ENCODE results near the gene GLDN. TPM values are rescaled to one million over a fixed set of nuclear protein-coding genes. Genes with fewer than 3 reads are reported as not detected.

GLDN gene
- polyA plus RNA-seq, 1 donor from 2014 or later: 0.58 TPM

DNA sequence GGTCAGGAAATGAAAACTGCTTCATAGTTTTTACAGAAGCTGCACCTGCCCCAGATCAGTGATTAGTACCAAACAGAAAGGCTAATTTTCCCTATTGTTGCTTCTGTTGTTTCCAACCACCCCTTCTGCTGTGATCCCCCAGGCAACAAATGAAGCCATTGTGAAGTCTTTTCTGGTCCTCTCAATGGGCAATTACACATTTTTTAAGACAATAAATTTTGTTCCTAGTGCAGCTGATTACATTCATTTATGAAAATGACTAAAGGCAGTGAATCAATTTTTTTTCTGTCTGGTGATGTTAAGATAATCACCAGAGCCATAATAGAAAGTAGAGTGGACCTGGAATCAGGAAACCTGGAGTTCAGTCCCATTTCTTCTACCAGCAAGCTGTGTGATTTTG is 32.7 kb downstream of the GLDN start:
- H3K9me2 ChIP-seq (ENCODE audit: insufficient read depth, low read length): no peaks in the 10 kb centered on the region
- H4K20me1 ChIP-seq (ENCODE audit: insufficient read depth): no peaks in the 10 kb centered on the region
- H3K27me3 ChIP-seq (ENCODE audit: insufficient read depth, low read depth, low read length): no peaks in the 10 kb centered on the region
- no peaks in the 10 kb centered on the region for H3K36me3 ChIP-seq (ENCODE audit: insufficient read depth, low read length)
- no peaks in the 10 kb centered on the region for H3F3A ChIP-seq (ENCODE audit: insufficient read depth, low read length, poor library complexity, severe bottlenecking)
- no peak overlapping the region for H3K4me3 ChIP-seq (ENCODE audit: low read length)
- H3K27ac ChIP-seq (ENCODE audit: low read length): no peak overlapping the region
- H3K4me2 ChIP-seq (ENCODE audit: low read length): no peak overlapping the region
- no peaks in the 10 kb centered on the region for H3K9me3 ChIP-seq (ENCODE audit: low read length)
- no peak overlapping the region for H3K9ac ChIP-seq (ENCODE audit: low read length)
- no peak overlapping the region for H2AFZ ChIP-seq (ENCODE audit: low read depth, low read length)
- no peaks in the 10 kb centered on the region for H3K79me2 ChIP-seq (replicated peaks; ENCODE audit: insufficient read depth, low read length)
- TF ChIP-seq, protein P1, sequence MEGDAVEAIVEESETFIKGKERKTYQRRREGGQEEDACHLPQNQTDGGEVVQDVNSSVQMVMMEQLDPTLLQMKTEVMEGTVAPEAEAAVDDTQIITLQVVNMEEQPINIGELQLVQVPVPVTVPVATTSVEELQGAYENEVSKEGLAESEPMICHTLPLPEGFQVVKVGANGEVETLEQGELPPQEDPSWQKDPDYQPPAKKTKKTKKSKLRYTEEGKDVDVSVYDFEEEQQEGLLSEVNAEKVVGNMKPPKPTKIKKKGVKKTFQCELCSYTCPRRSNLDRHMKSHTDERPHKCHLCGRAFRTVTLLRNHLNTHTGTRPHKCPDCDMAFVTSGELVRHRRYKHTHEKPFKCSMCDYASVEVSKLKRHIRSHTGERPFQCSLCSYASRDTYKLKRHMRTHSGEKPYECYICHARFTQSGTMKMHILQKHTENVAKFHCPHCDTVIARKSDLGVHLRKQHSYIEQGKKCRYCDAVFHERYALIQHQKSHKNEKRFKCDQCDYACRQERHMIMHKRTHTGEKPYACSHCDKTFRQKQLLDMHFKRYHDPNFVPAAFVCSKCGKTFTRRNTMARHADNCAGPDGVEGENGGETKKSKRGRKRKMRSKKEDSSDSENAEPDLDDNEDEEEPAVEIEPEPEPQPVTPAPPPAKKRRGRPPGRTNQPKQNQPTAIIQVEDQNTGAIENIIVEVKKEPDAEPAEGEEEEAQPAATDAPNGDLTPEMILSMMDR (IDR thresholded peaks at IDR 0.05; ENCODE audit: poor library complexity, severe bottlenecking): no peak
- no peak for TF ChIP-seq REST (IDR thresholded peaks at IDR 0.05; ENCODE audit: borderline replicate concordance)
- no peak for TF ChIP-seq POLR2AphosphoS5 (IDR thresholded peaks at IDR 0.05)
- TF ChIP-seq MXI1 (conservative IDR thresholded peaks at IDR 0.05; ENCODE audit: poor library complexity, severe bottlenecking): no peak
- no peak for TF ChIP-seq TAF1 (IDR thresholded peaks at IDR 0.05; ENCODE audit: low read depth)
- no peak for TF ChIP-seq EP300 (conservative IDR thresholded peaks at IDR 0.05; ENCODE audit: poor library complexity, severe bottlenecking)
- TF ChIP-seq EZH2 (IDR thresholded peaks at IDR 0.05; ENCODE audit: borderline replicate concordance, insufficient read depth, low read length, poor library complexity, severe bottlenecking): no peak
- no peak for TF ChIP-seq RAD21 (conservative IDR thresholded peaks at IDR 0.05)
- TF ChIP-seq SMC3 (conservative IDR thresholded peaks at IDR 0.05; ENCODE audit: poor library complexity): no peak

GRCh38 chr15:51375966-51376640 is 34.6 kb downstream of the GLDN start:
- Histone ChIP-seq H3K79me2 (replicated peaks; ENCODE audit: insufficient read depth, low read length) (no peaks in the 10 kb centered on the region), H3K36me3 (ENCODE audit: insufficient read depth, low read length) (no peaks in the 10 kb centered on the region), H3K4me2 (ENCODE audit: low read length) (no peak overlapping the region), H2AFZ (ENCODE audit: low read depth, low read length) (no peak overlapping the region), H3K9me3 (ENCODE audit: low read length) (no peaks in the 10 kb centered on the region), H3K27me3 (ENCODE audit: insufficient read depth, low read depth, low read length) (no peaks in the 10 kb centered on the region), H3K27ac (ENCODE audit: low read length) (no peak overlapping the region), H4K20me1 (ENCODE audit: insufficient read depth) (no peaks in the 10 kb centered on the region), H3K9me2 (ENCODE audit: insufficient read depth, low read length) (no peaks in the 10 kb centered on the region), H3K4me3 (ENCODE audit: low read length) (no peak overlapping the region), H3K9ac (ENCODE audit: low read length) (no peak overlapping the region), H3F3A (ENCODE audit: insufficient read depth, low read length, poor library complexity, severe bottlenecking) (no peaks in the 10 kb centered on the region)
- no peak for TF ChIP-seq TAF1 (IDR thresholded peaks at IDR 0.05; ENCODE audit: low read depth)
- TF ChIP-seq RAD21 (conservative IDR thresholded peaks at IDR 0.05): no peak
- TF ChIP-seq, protein P1 (IDR thresholded peaks at IDR 0.05; ENCODE audit: poor library complexity, severe bottlenecking): no peak
- TF ChIP-seq POLR2AphosphoS5 (IDR thresholded peaks at IDR 0.05): no peak
- no peak for TF ChIP-seq REST (IDR thresholded peaks at IDR 0.05; ENCODE audit: borderline replicate concordance)

Data from neural cell (in vitro differentiated cells).